Right atrium auricular region (tissue), 2 donors: ENCODE measurements around the gene BACH2. TPM values are rescaled to one million over a fixed set of nuclear protein-coding genes. Genes with fewer than 3 reads are reported as not detected.
A peak's percentile ranks its signal among the peaks of the same experiment; 100 is the strongest.

Experiments used
- DNase-seq: peaks from one replicate; pipeline ENCODE4 v3.0.0-alpha.2; 2019; ENCODE audit warnings: low spot score
- H3K27ac ChIP-seq, 2 donors: fragments of 200-600 bp; sonication (generic); 1 replicate in 1 of 2; 2 replicates in 1 of 2; pipeline ENCODE4 v1.5.1; 2016 to 2019
- H3K27me3 ChIP-seq, 2 donors: fragments of 200-600 bp; sonication (generic); one replicate each; pipeline versions ENCODE4 v1.5.1 to v1.6.0; 2017 to 2019
- H3K36me3 ChIP-seq: fragments of 200-600 bp; sonication (generic); one replicate; pipeline ENCODE4 v1.5.1; 2016
- H3K4me1 ChIP-seq, 2 donors: fragments of 200-600 bp; sonication (generic); one replicate each; pipeline versions ENCODE4 v1.5.1 to v1.6.0; 2017 to 2019
- H3K4me3 ChIP-seq, 2 donors: fragments of 200-600 bp; sonication (generic); 1 replicate in 1 of 2; 2 replicates in 1 of 2; pipeline ENCODE4 v1.5.1; 2017 to 2019; ENCODE audit warnings: mild to moderate bottlenecking in 1 of 2, moderate library complexity in 1 of 2
- H3K9me3 ChIP-seq, 2 donors: fragments of 200-600 bp; sonication (generic); one replicate each; pipeline ENCODE4 v1.5.1; 2019
- CTCF ChIP-seq, 2 donors: fragments of 200-600 bp; sonication (generic); IDR thresholded peaks; one replicate each; pipeline ENCODE4 v1.5.1; 2019; ENCODE audit warnings: antibody characterized with exemption in 2 of 2
- total RNA-seq, 2 donors: library from RNA; depleted of rRNA; stranded (reverse); fragments of >200 nt; gene quantifications; one replicate each; pipeline ENCODE4 v1.1.0, GENCODE V29; 2016

Gene BACH2
- total RNA-seq, 2 donors from 2014 or later: 0.82 to 2.2 TPM

DNA sequence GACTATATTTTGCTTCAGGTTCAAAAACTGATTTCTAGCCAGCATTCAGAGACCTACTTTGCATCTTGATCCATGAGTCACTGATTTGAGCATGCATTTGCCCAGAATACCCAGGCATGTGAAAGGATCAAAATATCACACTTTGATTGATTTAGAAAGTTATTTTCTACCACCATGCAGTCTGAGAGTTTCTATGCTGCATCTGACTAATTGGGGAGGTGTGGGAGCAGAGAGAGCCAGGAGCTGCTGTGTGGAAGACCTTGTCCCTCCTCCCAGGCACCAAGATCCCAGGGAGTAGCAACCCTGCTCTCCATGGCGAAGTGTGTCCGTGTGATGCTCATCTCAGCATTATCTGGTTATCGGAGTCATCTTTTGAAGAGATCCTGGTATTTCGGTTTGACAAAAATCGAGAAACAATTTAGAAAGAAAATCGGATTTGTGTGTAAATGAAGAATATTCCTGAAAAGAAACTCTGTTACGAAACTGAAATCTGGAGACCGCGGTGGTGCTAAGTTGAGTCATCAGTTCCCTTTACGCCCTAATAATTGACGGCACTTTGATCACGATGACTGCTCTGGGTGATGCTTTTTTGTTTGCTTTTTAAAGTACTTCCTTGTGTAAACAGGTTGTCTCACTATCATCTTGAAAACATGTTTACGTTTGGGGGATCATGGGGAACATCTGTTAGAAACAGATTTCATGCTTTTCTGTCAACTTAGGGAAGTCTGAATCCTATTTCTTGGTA is 193.4 kb downstream of the BACH2 start:
- DNase-seq: no peak
- H3K36me3 ChIP-seq: no peaks in the 10 kb centered on the region
- no peaks in the 10 kb centered on the region for H3K9me3 ChIP-seq
- H3K27ac ChIP-seq: no peak overlapping the region
- TF ChIP-seq CTCF (IDR thresholded peaks at IDR 0.05): no peak
- H3K4me1 ChIP-seq: peaks cover 0 to 8% of the 10 kb centered on the region in 2 donors
- H3K27me3 ChIP-seq: no peaks in the 10 kb centered on the region
- H3K4me3 ChIP-seq: no peak overlapping the region

GRCh38 chr6:90101403-90101802 is 195.2 kb downstream of the BACH2 start:
- peaks cover 0 to 23% of the 10 kb centered on the region in 2 donors for H3K4me1 ChIP-seq
- H3K36me3 ChIP-seq: no peaks in the 10 kb centered on the region
- H3K27me3 ChIP-seq: no peaks in the 10 kb centered on the region
- H3K9me3 ChIP-seq: no peaks in the 10 kb centered on the region
- H3K4me3 ChIP-seq: no peak overlapping the region
- TF ChIP-seq CTCF (IDR thresholded peaks at IDR 0.05): no peak
- H3K27ac ChIP-seq: no peak overlapping the region
- DNase-seq: no peak

DNA sequence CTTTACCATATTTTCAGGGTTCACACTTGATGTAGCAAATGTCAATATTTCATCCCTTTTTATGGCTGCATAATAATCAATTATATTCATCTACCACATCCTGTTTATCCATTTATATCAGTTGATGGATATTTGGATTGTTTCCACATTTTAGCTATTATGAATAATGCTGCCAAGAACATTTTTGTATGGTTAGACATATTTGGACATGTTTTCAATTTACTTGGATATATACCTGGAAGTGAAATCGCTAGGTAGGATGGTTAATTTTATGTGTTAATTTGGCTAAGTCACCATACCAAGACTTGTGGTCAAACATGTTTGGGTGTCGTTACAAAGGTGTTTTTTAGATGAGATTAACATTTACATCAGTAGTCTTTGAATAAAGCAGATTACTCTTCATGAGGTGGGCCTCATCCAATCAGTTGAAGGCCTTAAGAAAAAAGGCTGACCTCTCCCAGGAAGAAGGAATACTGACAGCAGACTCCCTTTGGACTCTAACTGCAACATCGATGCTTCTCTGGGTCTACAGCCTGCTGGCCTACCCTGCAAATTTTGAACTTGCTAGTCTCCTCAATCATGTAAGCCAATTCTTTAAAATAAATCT is 196.5 kb downstream of the BACH2 start:
- no peaks in the 10 kb centered on the region for H3K9me3 ChIP-seq
- no peak overlapping the region for H3K4me3 ChIP-seq
- H3K27ac ChIP-seq: no peak overlapping the region
- DNase-seq: no peak
- H3K4me1 ChIP-seq: peaks cover 0 to 23% of the 10 kb centered on the region in 2 donors
- no peaks in the 10 kb centered on the region for H3K36me3 ChIP-seq
- TF ChIP-seq CTCF (IDR thresholded peaks at IDR 0.05): no peak
- no peaks in the 10 kb centered on the region for H3K27me3 ChIP-seq

GRCh38 chr6:90098627-90099026 is 198.0 kb downstream of the BACH2 start:
- peak; percentile 63 for DNase-seq
- Histone ChIP-seq H3K9me3 (no peaks in the 10 kb centered on the region), H3K27me3 (no peaks in the 10 kb centered on the region), H3K27ac (peak overlapping the region; percentile 77 to 80), H3K4me3 (no peak overlapping the region), H3K4me1 (peaks cover 0 to 20% of the 10 kb centered on the region in 2 donors), H3K36me3 (no peaks in the 10 kb centered on the region)
- no peak for TF ChIP-seq CTCF (IDR thresholded peaks at IDR 0.05)

DNA sequence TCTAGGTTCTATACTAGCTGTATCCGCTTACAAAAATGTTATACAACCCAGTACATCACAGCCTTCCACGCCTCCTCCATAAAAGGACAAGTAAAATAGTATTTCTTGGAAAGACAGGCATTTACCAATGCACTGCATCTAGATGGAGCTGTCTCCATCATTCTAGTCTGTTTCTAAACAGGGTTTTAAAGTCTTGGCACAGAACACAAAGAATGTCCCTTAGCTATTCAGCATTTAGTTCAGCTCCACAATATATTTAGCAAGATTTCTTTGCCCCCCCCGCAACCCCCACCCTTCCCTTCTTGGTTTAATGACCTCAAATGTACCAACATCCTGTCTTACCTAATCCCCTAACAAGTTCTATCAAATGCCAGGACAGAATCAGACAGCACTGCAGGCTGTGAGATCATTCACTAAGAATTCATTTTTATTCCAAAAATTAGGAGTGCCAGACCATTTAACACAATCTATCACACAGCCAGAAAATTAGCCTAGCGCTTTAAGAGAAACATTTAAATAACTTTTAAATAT is 198.6 kb downstream of the BACH2 start:
- Histone ChIP-seq H3K4me1 (peaks cover 0 to 20% of the 10 kb centered on the region in 2 donors), H3K27ac (peak overlapping the region; percentile 77 to 80), H3K9me3 (no peaks in the 10 kb centered on the region), H3K36me3 (no peaks in the 10 kb centered on the region), H3K27me3 (no peaks in the 10 kb centered on the region), H3K4me3 (no peak overlapping the region)
- peak; percentile 91 for DNase-seq
- TF ChIP-seq CTCF (IDR thresholded peaks at IDR 0.05): peak; percentile 21 to 61
